Measurements from ENCODE around the gene PANX2.

PANX2 gene

GRCh38 chr22:50151571-50152537 is 18.7 kb upstream of the PANX2 start:
- Histone ChIP-seq H3K4me2 (ENCODE audit: low read length) (no peak overlapping the region), H3K9me3 (ENCODE audit: low read length) (no peaks in the 10 kb centered on the region)

DNA sequence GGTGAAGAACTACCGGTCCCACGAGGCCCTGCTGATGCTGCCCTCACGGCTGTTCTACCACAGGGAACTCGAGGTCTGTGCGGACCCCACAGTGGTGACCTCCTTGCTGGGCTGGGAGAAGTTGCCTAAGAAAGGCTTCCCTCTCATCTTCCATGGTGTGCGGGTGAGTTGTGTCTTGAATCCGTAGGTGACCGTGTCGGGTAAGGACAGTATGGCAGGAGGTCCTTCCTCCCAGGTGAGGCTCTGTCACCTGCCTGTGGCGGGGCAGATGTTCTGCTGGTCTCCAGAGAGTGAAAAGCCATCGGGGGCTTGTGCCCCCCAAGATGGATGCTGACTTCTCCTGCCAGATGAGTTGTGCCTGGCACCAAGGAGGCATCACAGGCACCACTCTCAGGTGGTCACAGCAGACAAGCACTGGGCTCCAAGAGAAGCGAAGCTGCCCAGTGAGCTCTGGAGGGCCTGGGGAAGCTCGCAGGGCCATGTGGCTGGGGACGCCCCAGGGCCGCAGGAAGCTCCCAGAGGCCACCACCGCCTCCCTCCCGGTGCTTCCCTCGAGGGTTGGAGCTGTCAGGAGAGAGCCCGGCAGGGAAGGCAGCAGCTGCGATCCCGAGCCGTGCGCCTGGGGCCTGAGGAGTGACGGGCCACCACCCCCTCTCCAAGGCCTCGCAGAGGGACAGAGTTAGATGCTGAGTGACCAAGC is 17.3 kb upstream of the PANX2 start:
- H3K36me3 ChIP-seq (ENCODE audit: insufficient read depth, low read length) = no peaks in the 10 kb centered on the region
- TF ChIP-seq CTCF (IDR thresholded peaks at IDR 0.05; ENCODE audit: low read length) (no peak), EZH2 (IDR thresholded peaks at IDR 0.05; ENCODE audit: borderline replicate concordance, low read length) (no peak)
- no peak overlapping the region for H2AFZ ChIP-seq (ENCODE audit: low read length)
- no peaks in the 10 kb centered on the region for H4K20me1 ChIP-seq (ENCODE audit: insufficient read depth, low read length)
- H3K4me3 ChIP-seq (ENCODE audit: low read depth, low read length, poor library complexity, severe bottlenecking) = no peak overlapping the region
- no peaks in the 10 kb centered on the region for H3K9me2 ChIP-seq (ENCODE audit: low read depth, low read length)
- no peak overlapping the region for H3K27ac ChIP-seq (ENCODE audit: low read depth, low read length, poor library complexity, severe bottlenecking)
- no peaks in the 10 kb centered on the region for H3K9me3 ChIP-seq (ENCODE audit: low read length)
- H3K27me3 ChIP-seq (ENCODE audit: insufficient read depth, low read length) = peaks cover 17% of the 10 kb centered on the region; the same call in 1 of the 2 replicates
- H3K4me1 ChIP-seq (ENCODE audit: insufficient read depth, low read length, severe bottlenecking) = peaks cover 10% of the 10 kb centered on the region
- no peaks in the 10 kb centered on the region for H3K79me2 ChIP-seq (ENCODE audit: insufficient read depth, low read length)
- H3F3A ChIP-seq (ENCODE audit: insufficient read depth, low read length) = no peaks in the 10 kb centered on the region
- no peak overlapping the region for H3K4me2 ChIP-seq (ENCODE audit: low read length)
- no peak overlapping the region for H3K9ac ChIP-seq (ENCODE audit: low read length)

More at GRCh38 chr22:50151571-50152537, 18.7 kb upstream of the PANX2 start:
- Histone ChIP-seq H3K27ac (ENCODE audit: low read depth, low read length, poor library complexity, severe bottlenecking) (no peak overlapping the region), H2AFZ (ENCODE audit: low read length) (no peak overlapping the region), H3F3A (ENCODE audit: insufficient read depth, low read length) (no peaks in the 10 kb centered on the region), H3K36me3 (ENCODE audit: insufficient read depth, low read length) (no peaks in the 10 kb centered on the region), H3K27me3 (ENCODE audit: insufficient read depth, low read length) (peaks cover 17% of the 10 kb centered on the region; the same call in 1 of the 2 replicates), H4K20me1 (ENCODE audit: insufficient read depth, low read length) (no peaks in the 10 kb centered on the region), H3K9me2 (ENCODE audit: low read depth, low read length) (no peaks in the 10 kb centered on the region), H3K4me1 (ENCODE audit: insufficient read depth, low read length, severe bottlenecking) (peaks cover 22% of the 10 kb centered on the region), H3K79me2 (ENCODE audit: insufficient read depth, low read length) (no peaks in the 10 kb centered on the region), H3K9ac (ENCODE audit: low read length) (no peak overlapping the region), H3K4me3 (ENCODE audit: low read depth, low read length, poor library complexity, severe bottlenecking) (no peak overlapping the region)
- no peak for TF ChIP-seq EZH2 (IDR thresholded peaks at IDR 0.05; ENCODE audit: borderline replicate concordance, low read length)
- no peak for TF ChIP-seq CTCF (IDR thresholded peaks at IDR 0.05; ENCODE audit: low read length)

DNA sequence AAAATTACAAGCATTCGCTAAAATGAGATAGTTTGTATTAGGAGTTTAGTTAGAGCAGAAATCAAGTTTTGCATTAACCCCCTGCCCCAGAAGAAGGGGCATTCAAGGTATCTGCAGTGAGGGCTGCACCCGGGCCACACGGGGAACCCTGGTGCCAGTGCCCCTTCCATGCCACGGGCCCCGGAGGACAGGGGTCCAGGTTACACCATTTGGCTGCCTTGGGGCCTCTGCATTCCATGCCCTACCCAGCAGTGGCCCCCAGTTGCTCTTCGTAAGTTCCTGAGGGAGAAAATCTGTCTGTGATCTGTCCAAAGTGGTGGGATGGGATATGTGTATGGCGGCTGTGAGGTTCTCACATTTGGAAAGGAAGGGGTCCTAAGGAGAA is 16.8 kb upstream of the PANX2 start:
- H4K20me1 ChIP-seq (ENCODE audit: insufficient read depth, low read length) = no peaks in the 10 kb centered on the region
- no peaks in the 10 kb centered on the region for H3F3A ChIP-seq (ENCODE audit: insufficient read depth, low read length)
- TF ChIP-seq EZH2 (IDR thresholded peaks at IDR 0.05; ENCODE audit: borderline replicate concordance, low read length) (no peak), CTCF (IDR thresholded peaks at IDR 0.05; ENCODE audit: low read length) (no peak)
- no peak overlapping the region for H2AFZ ChIP-seq (ENCODE audit: low read length)
- H3K9me2 ChIP-seq (ENCODE audit: low read depth, low read length) = no peaks in the 10 kb centered on the region
- H3K4me1 ChIP-seq (ENCODE audit: insufficient read depth, low read length, severe bottlenecking) = peaks cover 8% of the 10 kb centered on the region
- no peak overlapping the region for H3K27ac ChIP-seq (ENCODE audit: low read depth, low read length, poor library complexity, severe bottlenecking)
- H3K4me2 ChIP-seq (ENCODE audit: low read length) = no peak overlapping the region
- H3K79me2 ChIP-seq (ENCODE audit: insufficient read depth, low read length) = no peaks in the 10 kb centered on the region
- H3K9me3 ChIP-seq (ENCODE audit: low read length) = no peaks in the 10 kb centered on the region
- no peak overlapping the region for H3K9ac ChIP-seq (ENCODE audit: low read length)
- no peaks in the 10 kb centered on the region for H3K36me3 ChIP-seq (ENCODE audit: insufficient read depth, low read length)
- H3K4me3 ChIP-seq (ENCODE audit: low read depth, low read length, poor library complexity, severe bottlenecking) = no peak overlapping the region
- peaks cover 17% of the 10 kb centered on the region; the same call in 1 of the 2 replicates for H3K27me3 ChIP-seq (ENCODE audit: insufficient read depth, low read length)

Data from OCI-LY1 (cell line).